ENCODE measurements around the gene HOXC12.
A peak's percentile ranks its signal among the peaks of the same experiment; 100 is the strongest.

The HOXC12 gene

GRCh38 chr12:53954694-53955035 is at the start of gene HOXC12:
TSS of gene HOXC12 (plus strand) at chr12:53954903. CDS start at chr12:53954930, 27 bp downstream.
- DNase-seq, result no peak

GRCh38 chr12:53907103-53907502 is 47.6 kb upstream of the HOXC12 start:
- no peak for DNase-seq

GRCh38 chr12:53916788-53917655 is 37.7 kb upstream of the HOXC12 start:
- no peak for DNase-seq

- no peak for DNase-seq
Observed at GRCh38 chr12:53924521-53925405, 29.9 kb upstream of the HOXC12 start.

- no peak for DNase-seq
Observed at GRCh38 chr12:53927220-53928029, 27.3 kb upstream of the HOXC12 start.

- DNase-seq, result no peak
Observed at GRCh38 chr12:53928054-53928835, 26.5 kb upstream of the HOXC12 start.

- no peak for DNase-seq
Observed at GRCh38 chr12:53929527-53929926, 25.2 kb upstream of the HOXC12 start.

GRCh38 chr12:53930591-53931255 is 24.0 kb upstream of the HOXC12 start:
- no peak for DNase-seq

- no peak for DNase-seq
Observed at GRCh38 chr12:53931844-53932581, 22.7 kb upstream of the HOXC12 start.

GRCh38 chr12:53932915-53933314 is 21.8 kb upstream of the HOXC12 start:
- DNase-seq, result no peak

- DNase-seq, result no peak
Observed at GRCh38 chr12:53935383-53936341, 19.0 kb upstream of the HOXC12 start.

GRCh38 chr12:53937099-53937498 is 17.6 kb upstream of the HOXC12 start:
- no peak for DNase-seq

GRCh38 chr12:53937596-53938325 is 16.9 kb upstream of the HOXC12 start:
- no peak for DNase-seq

GRCh38 chr12:53938326-53939140 is 16.2 kb upstream of the HOXC12 start, which contains the start of gene HOXC13:
TSS of gene HOXC13 (plus strand) at chr12:53938831. CDS start at chr12:53938907, 76 bp downstream.
- DNase-seq, result peak; percentile 42

- no peak for DNase-seq
Observed at GRCh38 chr12:53939141-53940108, 15.3 kb upstream of the HOXC12 start.

GRCh38 chr12:53940443-53941014 is 14.2 kb upstream of the HOXC12 start:
- DNase-seq, result no peak
